Left colon (tissue), 2 donors: ENCODE results near the gene ARID4B. TPM values are rescaled to one million over a fixed set of nuclear protein-coding genes. Genes with fewer than 3 reads are reported as not detected.

Experiments used
- ATAC-seq: fragments of 200-7000 bp; cut with Tn5 transposase; one replicate; pipeline ENCODE4 v1.9.1; 2020; ENCODE audit warnings: mild to moderate bottlenecking, moderate library complexity
- DNase-seq, 2 donors: peaks; one replicate each; pipeline ENCODE4 v3.0.0-alpha.2; 2020
- intact Hi-C, 2 donors: fragments of 100-400 bp; cut with DNase I in 1 of 2; cut with micrococcal nuclease in 1 of 2; formaldehyde crosslinking; loops; one replicate each; pipeline versions ENCODE4 v1.11.2 to v1.14.0; 2022; cut with DNase I, micrococcal nuclease
- total RNA-seq, 2 donors: library from RNA; stranded (reverse); fragmentation: NEBNext Ultra II Directional; extraction: Animal tissue kit (Norgen Biotek cat#: 25700); gene quantifications; one replicate each; pipeline ENCODE4 v1.2.1, GENCODE V29; 2021
- donor health status: DM: no; HTN: no; CAD: no.
- donor health status: DM: yes; HTN: yes; CAD: no.

Gene ARID4B
- total RNA-seq, 2 donors from 2014 or later: 26.2 to 33.9 TPM

- no peak for ATAC-seq
- intact Hi-C loops: no loop called here
- no peak for DNase-seq
These were observed 20.5 kb downstream of the ARID4B start for GRCh38 chr1:235307158-235308124.

GRCh38 chr1:235304549-235305451 lies 23.2 kb downstream of the ARID4B start:
- no peak for ATAC-seq
- DNase-seq: no peak
- intact Hi-C loops: no loop called here

GRCh38 chr1:235302143-235302542 lies 25.8 kb downstream of the ARID4B start:
- intact Hi-C loops: no loop called here
- ATAC-seq (no peak), DNase-seq (no peak)

GRCh38 chr1:235299169-235299858 lies 28.7 kb downstream of the ARID4B start:
- intact Hi-C loops: no loop called here
- DNase-seq: no peak
- ATAC-seq: no peak

- DNase-seq (no peak), ATAC-seq (peak; percentile 40)
- intact Hi-C loops: no loop called here
These were observed 29.2 kb downstream of the ARID4B start for GRCh38 chr1:235298758-235299157.

- ATAC-seq (no peak), DNase-seq (no peak)
- intact Hi-C loops: no loop called here
These were observed 30.4 kb downstream of the ARID4B start for GRCh38 chr1:235297579-235297978.

GRCh38 chr1:235296729-235297128 lies 31.2 kb downstream of the ARID4B start:
- intact Hi-C loops: no loop called here
- ATAC-seq (no peak), DNase-seq (no peak)

- ATAC-seq (no peak), DNase-seq (no peak)
- intact Hi-C loops: no loop called here
These were observed 32.1 kb downstream of the ARID4B start for GRCh38 chr1:235295902-235296350.

- ATAC-seq: no peak
These were observed 34.5 kb downstream of the ARID4B start for GRCh38 chr1:235293322-235293942.

GRCh38 chr1:235292790-235293189 lies 35.2 kb downstream of the ARID4B start:
- DNase-seq: no peak
- ATAC-seq: no peak
- intact Hi-C loops: no loop called here

More at GRCh38 chr1:235293322-235293942, 34.5 kb downstream of the ARID4B start:
- intact Hi-C loops: no loop called here
- no peak for DNase-seq

- ATAC-seq (peak; percentile 40), DNase-seq (no peak)
- intact Hi-C loops: no loop called here
These were observed 36.3 kb downstream of the ARID4B start for GRCh38 chr1:235291599-235292091.

GRCh38 chr1:235290740-235291502 lies 37.1 kb downstream of the ARID4B start:
- ATAC-seq (peak; percentile 58), DNase-seq (no peak)
- intact Hi-C loops: no loop called here

GRCh38 chr1:235289859-235290739 lies 37.9 kb downstream of the ARID4B start:
- intact Hi-C loops: no loop called here
- DNase-seq (no peak), ATAC-seq (no peak)

- intact Hi-C loops: no loop called here
- DNase-seq: no peak
- no peak for ATAC-seq
These were observed 40.6 kb downstream of the ARID4B start for GRCh38 chr1:235287208-235287882.

GRCh38 chr1:235286667-235287066 lies 41.3 kb downstream of the ARID4B start:
- no peak for ATAC-seq
- DNase-seq: no peak
- intact Hi-C loops: no loop called here

- ATAC-seq (no peak), DNase-seq (no peak)
- intact Hi-C loops: no loop called here
These were observed 43.7 kb downstream of the ARID4B start for GRCh38 chr1:235284231-235284769.
